GM19025 (cell line): ENCODE data around the gene SAMSN1.

ENCODE experiments used
- ATAC-seq: cut with Tn5 transposase; IDR thresholded peaks from one replicate; pipeline ENCODE4 v1.9.1; 2021; ENCODE audit warnings: mild to moderate bottlenecking, low read depth, moderate library complexity; ENCODE audit not compliant: unreplicated experiment

Gene SAMSN1

DNA sequence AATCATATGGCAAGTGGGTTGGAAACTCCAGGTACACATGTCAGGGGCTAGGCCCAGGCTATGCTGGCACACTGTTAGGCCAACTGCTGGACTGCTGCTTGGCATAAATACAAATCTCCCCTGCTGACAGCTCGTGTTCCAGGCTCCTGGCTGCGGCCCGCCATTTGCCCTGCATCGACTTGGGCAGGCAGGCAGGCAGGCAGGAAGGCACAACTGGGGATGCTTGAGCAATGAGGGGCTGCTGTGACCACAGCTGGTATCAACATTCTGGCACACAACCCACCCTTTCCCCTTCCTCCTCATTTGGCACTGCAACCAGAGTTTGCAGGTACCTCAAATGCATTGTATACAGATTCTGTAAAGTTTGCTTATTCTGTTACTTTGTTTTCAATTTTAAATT, 53.2 kb downstream of the SAMSN1 start:
- no peak for ATAC-seq

DNA sequence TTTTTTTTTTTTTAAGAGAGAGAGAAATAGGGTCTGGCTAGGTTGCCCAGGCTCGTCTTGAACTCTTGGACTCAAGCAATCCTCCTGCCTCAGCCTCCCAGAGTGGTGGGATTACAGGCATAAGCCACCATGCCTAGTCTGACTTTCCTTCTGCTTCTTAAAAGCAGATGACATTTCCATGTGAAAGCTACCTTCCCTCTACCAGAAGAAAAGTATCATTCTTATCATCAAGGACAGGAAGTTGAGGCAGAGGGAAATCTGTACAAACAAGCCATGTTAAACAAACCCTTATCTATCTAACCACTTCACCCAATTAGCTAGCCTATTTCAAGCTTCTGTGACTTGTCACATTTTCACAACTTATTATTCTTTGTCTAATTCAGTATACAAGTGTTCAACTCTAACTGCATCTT, 54.8 kb downstream of the SAMSN1 start:
- ATAC-seq = no peak

DNA sequence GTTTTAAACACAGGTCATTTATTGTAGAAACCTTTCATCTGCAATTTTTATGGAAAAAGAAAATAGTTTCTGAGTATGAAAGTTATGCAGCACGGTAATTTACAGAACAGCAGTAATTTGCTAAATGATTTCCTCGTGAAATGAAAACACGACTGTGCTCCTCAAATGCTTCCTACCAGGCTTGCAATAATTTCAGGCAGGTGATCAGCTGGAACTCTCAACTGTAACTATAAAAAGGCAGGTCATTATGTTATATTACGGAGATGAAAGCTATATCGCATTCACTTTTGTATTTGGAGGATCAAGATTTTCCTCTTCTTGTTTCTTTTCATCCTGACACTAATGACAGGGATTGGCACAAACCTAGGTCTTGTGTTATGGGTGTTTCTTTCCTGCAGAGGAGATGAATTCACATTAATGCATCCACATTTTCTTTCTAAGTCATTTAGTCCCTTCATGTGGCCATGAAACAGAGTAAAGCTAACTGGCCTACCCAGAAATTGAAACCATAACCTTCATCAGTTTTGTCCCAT, 57.4 kb downstream of the SAMSN1 start:
- no peak for ATAC-seq

DNA sequence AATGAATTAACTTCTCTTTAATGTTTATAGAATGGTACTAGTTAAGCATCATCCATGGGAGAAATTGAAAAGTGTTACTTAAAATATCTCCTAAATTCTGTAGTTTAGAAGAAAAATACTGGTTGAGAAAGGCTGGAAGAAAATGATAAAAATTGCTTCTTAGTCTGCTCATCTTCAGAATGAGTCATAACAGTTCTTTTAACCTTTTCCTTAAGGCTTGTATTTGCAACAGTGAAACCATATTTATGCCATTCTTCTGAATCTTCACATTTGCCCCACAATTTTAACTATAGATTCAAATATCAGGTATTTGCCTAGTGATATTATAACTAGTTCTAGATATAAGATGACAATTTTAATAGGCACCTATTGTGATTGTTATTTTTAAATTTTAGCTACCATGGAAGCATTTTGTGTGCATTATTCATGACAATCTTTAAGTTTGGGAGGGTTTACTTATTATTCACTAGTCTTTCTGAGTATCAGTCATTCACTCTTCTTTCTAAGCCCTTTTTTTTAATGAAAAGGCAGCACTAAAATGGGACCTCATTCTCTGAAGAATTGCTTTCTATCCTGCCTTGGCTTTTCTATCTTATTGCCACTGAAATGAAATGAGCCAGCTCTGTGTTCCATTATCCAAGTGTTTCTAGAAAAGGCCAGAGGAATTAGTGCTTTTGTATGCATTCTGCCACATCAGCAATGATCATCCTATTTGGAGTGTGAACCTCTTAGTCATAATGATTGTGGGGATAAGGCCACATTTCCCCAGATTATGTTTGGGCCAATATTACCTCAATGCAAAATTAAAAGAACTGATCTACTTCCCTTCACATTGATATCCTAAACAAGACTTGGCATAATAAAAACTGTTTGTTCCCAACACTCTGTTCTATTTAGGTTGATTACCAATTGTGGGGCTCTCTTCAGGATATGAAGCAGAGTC, 58.4 kb downstream of the SAMSN1 start:
- ATAC-seq = no peak

GRCh38 chr21:14486869-14487268, 59.2 kb downstream of the SAMSN1 start:
- no peak for ATAC-seq

GRCh38 chr21:14484188-14485009, 61.7 kb downstream of the SAMSN1 start:
- no peak for ATAC-seq

DNA sequence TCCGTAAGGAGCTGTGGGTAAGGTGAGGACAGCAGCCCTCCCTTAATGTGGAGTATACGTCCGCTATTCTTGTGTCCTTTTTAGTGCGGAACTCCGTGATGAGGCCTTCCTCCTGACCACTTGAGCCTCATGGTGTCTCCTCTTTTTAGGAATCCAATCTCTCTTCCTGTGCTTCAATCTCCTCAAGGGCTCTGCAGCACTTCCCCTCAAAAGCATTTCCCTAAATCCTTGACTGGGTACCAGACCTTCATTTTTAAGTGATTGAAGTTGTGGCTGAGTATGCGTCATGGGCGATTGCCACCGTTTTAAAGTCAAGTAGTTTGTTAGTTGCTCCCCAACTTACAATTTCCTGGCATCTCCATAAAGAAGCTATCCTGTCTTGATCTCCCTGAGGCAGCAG, 62.8 kb downstream of the SAMSN1 start:
- no peak for ATAC-seq

DNA sequence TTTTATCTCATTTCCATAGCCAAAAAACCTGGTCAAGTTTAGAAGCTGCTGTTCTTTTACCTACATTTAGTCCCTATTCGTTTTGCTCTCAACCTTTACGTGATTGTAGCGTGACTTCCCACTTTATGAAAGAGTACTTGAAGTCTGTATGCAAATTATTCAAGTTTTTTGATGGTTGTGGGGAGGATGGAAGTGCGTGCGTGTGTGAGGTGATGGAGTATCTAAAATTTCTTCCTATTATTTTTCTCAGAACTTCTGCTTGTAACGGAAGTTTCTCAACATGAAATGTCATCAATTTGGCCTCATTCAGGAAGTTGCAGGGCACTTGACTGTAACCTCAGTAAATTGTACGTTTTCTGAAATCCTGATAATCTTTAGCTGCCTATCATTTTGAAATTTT, 64.0 kb downstream of the SAMSN1 start:
- no peak for ATAC-seq

GRCh38 chr21:14480411-14481031, 65.6 kb downstream of the SAMSN1 start:
- no peak for ATAC-seq

GRCh38 chr21:14479241-14479786, 66.8 kb downstream of the SAMSN1 start:
- ATAC-seq = no peak

DNA sequence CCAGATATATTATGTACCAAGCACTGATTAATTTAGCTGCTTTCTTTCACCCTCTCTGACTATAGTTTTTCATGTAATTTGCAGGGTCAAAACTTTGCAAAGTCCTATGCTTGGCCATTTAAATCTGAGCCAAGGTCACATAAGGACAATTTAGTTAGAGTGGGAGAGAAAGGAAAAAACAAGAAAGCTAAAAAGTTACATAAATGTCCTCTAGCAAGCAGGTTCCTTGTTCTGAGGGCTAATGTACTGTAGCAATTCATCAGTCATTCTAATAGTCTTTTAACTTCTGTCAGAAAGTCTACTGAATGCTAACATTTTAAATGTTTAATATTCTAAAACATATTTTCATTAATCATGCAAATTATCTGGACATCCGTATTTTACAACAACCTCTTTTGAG, 68.3 kb downstream of the SAMSN1 start:
- no peak for ATAC-seq

DNA sequence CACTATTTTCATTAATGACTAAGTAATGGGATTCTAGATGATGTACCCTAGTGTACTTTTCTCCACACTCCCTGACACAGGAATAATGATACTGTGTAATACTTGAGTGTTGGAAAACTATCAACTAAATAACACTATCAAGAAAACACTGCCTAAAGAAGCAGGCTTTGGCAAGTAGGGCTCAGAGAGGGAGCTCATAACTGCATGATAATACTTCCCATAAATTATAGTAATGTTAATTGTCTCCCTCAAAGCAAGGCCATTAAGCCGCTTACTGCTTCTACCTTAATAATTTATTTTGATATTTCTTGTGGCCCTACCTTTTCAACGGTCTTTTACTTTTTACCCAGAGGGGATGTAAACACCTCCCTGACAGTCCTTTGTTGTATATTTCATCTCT, 69.0 kb downstream of the SAMSN1 start:
- ATAC-seq = no peak

- ATAC-seq = no peak
Measured at GRCh38 chr21:14474995-14475394, 71.1 kb downstream of the SAMSN1 start.

DNA sequence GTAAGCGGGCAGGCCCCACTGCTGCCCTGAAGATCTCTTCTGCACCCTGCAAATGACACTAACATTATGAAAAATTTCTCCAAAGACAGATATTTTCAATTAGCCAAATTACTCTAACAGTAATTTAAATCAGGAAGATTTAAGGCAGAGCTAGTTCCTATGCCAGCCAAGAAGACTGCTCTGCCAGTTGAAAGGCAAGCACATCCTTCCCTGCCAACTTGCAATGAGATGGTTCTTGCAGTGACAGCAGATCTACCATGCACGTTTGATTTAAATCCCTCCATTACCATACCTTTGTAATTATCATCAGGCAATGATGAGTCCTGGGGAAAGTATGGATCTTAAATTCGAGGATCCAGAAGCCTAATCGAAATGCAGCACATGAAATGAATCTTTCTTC, 76.5 kb downstream of the SAMSN1 start:
- no peak for ATAC-seq

GRCh38 chr21:14466715-14467114, 79.4 kb downstream of the SAMSN1 start:
- no peak for ATAC-seq

DNA sequence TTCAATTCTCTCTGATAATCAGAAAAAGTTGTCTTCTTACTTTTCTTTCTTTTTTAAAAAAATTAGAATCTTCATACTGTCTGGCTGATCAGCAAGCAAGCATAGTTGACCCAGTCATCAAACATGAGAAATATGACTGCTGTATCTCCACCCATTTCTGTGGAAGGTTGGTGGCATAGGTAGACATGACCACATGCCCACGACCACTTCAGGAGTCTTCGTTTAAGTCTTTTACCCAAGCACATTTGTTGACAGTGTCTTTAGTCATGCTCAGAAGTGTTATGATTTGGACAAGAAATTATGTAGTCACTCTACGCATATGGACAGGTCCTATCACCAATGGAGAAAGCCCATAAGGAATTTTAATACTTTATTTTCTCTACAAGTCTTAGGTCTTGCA, 88.4 kb downstream of the SAMSN1 start:
- ATAC-seq = no peak

GRCh38 chr21:14456911-14457310, 89.2 kb downstream of the SAMSN1 start:
- no peak for ATAC-seq

DNA sequence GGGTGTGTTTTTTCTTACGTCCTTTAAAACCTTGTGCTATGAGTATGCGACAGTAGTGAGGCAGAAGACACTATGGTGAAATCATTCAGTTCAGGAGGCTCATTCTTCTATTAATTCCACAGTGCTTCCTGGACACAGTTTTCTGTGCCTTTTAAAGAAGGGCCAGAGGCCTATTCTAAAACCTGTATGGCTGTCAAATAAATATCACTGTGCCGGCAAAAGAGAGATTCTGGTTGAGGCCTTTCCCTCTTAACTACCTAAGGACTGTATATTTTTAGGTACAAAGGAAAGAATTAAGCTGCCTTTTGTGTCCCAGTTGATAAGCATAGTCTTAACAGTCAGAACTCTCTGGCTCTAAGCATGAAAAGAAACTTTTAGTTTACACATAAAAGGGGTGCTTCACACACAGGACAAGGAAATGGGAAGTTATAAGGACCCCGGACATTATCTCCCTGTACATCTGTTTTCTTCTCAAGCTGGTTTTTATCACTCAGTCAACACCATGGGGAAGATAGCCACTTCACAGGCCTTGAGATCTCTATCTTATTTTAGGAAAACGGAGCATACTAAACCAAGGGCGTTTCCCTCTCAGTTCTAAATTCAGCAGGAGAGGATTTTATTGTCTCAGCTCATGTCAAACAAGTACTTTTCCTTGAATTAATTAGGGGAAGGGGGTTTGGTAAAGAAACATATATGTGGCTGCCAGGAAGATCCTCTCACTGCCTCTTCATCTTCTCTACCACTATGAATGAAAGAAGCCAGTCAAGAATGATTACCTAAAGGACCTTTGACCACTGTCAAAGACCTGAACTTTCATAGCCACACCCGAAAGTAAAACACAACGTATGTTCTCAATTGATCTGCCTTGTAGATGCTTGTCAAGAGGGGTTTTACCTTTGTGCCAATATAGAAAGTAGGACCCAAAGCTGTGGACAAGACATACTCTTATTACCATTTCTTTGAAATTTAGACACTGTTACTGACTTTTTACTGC, 91.8 kb downstream of the SAMSN1 start:
- ATAC-seq = peak; percentile 86

DNA sequence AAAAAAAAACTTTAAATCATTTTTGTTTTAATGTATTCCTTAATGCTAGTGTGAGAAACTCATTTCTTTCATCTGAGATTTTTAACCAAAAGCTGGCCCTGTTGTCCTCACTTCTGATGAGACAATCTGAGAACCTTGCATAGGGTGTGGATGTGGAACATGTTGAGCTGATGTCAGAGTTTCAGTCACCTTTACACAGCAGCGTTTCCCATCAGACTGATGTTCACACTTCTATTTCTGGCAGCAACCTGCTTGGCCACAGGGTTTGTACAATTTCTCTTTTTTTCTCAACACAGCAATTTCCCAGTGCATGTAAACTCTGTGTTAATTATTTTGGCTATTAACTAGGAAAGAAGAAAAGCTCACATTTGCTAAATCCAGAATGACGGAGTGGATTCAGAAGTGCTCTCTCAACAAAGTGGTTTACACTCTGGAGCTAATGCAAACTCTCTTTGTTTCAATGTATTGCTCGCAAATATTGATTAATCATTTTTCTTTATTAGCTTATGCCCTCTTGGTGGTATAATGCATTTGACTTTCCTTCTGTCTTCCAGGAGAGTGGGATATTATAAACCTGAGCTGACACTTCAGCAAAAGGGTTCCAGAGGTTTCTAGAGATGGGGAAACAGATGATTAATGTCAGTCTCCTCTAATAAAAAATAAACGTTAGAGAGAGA, 92.6 kb downstream of the SAMSN1 start:
- ATAC-seq = peak; percentile 70
